MM.1S (cell line): ENCODE measurements around the gene SCFD2.

Experiments used
- DNase-seq: peaks from one replicate; pipeline ENCODE4 v3.0.0-alpha.2; 2015
- H2AFZ ChIP-seq: fragments of 300-600 bp; sonication (generic); 2 replicates; pipeline ENCODE4 v1.6.0; 2016; ENCODE audit warnings: antibody characterized with exemption, low read length
- H3F3A ChIP-seq: fragments of 300-600 bp; sonication (generic); 2 replicates; pipeline ENCODE4 v1.6.1; 2016; ENCODE audit warnings: mild to moderate bottlenecking, antibody characterized with exemption, low read length, moderate library complexity, mixed read lengths; ENCODE audit not compliant: insufficient read depth
- H3K27ac ChIP-seq: fragments of 300-600 bp; sonication (generic); 2 replicates; pipeline ENCODE4 v1.5.1; 2016; ENCODE audit warnings: mild to moderate bottlenecking, low read length
- H3K27me3 ChIP-seq: fragments of 300-600 bp; sonication (generic); replicated peaks from 2 replicates; pipeline ENCODE4 v1.6.0; 2016; ENCODE audit warnings: low read length; ENCODE audit not compliant: insufficient read depth
- H3K36me3 ChIP-seq: fragments of 300-600 bp; sonication (generic); replicated peaks from 2 replicates; pipeline ENCODE4 v1.6.1; 2016; ENCODE audit warnings: mild to moderate bottlenecking, low read length, mixed read lengths; ENCODE audit not compliant: insufficient read depth
- H3K4me1 ChIP-seq: fragments of 300-600 bp; sonication (generic); 2 replicates; pipeline ENCODE4 v1.6.1; 2016; ENCODE audit warnings: low read length, mixed read lengths
- H3K4me2 ChIP-seq: fragments of 300-600 bp; sonication (generic); 2 replicates; pipeline ENCODE4 v1.6.0; 2016; ENCODE audit warnings: low read depth, low read length
- H3K4me3 ChIP-seq: fragments of 300-600 bp; sonication (generic); 2 replicates; pipeline ENCODE4 v1.5.1; 2016; ENCODE audit warnings: low read length, mixed read lengths
- H3K79me2 ChIP-seq: fragments of 300-600 bp; sonication (generic); 2 replicates; pipeline ENCODE4 v1.6.1; 2016; ENCODE audit warnings: mixed run types, low read length, mixed read lengths
- H3K9ac ChIP-seq: fragments of 300-600 bp; sonication (generic); 2 replicates; pipeline ENCODE4 v1.6.1; 2016; ENCODE audit warnings: low read length, mixed read lengths
- H3K9me2 ChIP-seq: fragments of 300-600 bp; sonication (generic); replicated peaks from 2 replicates; pipeline ENCODE4 v1.6.1; 2016; ENCODE audit warnings: mild to moderate bottlenecking, low read length, mixed read lengths; ENCODE audit not compliant: insufficient read depth
- H3K9me3 ChIP-seq: fragments of 300-600 bp; sonication (generic); replicated peaks from 2 replicates; pipeline ENCODE4 v1.6.1; 2016; ENCODE audit warnings: mild to moderate bottlenecking, low read length, mixed read lengths; ENCODE audit not compliant: insufficient read depth
- H4K20me1 ChIP-seq: fragments of 300-600 bp; sonication (generic); 2 replicates; pipeline ENCODE4 v1.6.1; 2016; ENCODE audit warnings: mild to moderate bottlenecking, low read length, moderate library complexity, mixed read lengths; ENCODE audit not compliant: insufficient read depth
- EZH2 ChIP-seq: fragments of 300-600 bp; sonication (generic); optimal IDR thresholded peaks from 2 replicates; pipeline ENCODE3; 2017; ENCODE audit warnings: low read depth, mild to moderate bottlenecking, antibody characterized with exemption, low read length, mixed read lengths
- EZH2phosphoT487 ChIP-seq: fragments of 300-600 bp; sonication (generic); IDR thresholded peaks from 2 replicates; pipeline ENCODE4 v1.6.1; 2018; ENCODE audit warnings: antibody characterized with exemption, low read length
- TF ChIP-seq, protein P1 (sequence below): fragments of 300-600 bp; sonication (generic); IDR thresholded peaks from 2 replicates; pipeline ENCODE4 v1.5.1; 2016; ENCODE audit warnings: antibody characterized with exemption, low read length, mixed read lengths

The SCFD2 gene

DNA sequence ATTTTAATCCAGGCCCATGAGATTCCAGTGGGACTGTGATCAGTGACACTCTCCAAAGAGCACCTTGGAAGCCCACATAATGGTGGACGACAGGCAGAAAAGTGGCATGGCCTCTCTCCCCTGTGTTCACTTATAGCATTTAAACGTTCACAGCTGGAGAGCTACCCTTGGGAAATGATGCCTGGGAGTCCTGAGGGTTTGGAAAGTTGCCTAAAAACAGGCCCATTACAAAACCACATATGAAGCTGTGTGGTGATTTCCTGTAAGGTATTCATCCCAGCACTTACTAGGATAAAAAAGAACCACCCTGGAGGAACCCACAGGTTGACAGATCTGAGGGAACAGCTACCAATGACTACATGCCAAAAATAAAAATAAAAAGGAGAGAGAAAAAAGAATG, 310.6 kb downstream of the SCFD2 start:
- no peak for DNase-seq
- no peaks in the 10 kb centered on the region for H3F3A ChIP-seq
- H3K27ac ChIP-seq, result no peak overlapping the region

DNA sequence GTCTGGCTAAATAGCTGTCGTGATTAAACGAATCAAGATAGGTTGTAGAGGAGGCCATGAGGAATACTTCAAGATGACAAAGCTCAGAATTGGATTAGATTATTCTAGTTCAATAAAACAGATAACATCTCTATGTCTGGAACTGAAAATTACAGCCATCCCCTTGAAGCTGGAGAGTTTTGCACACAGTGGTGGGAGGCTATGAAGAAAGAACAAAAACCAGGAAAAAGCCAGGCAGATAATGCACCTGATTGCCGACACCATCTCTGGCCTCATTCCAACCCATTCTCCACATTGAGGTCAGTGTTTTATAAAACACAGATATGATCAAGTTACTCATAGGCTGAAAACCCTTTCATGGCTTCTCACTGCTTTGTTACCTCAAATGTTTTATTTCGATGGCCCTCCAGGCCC, 315.5 kb downstream of the SCFD2 start:
- H3K79me2 ChIP-seq, result no peaks in the 10 kb centered on the region
- no peak for DNase-seq
- H3K9me3 ChIP-seq, result no peaks in the 10 kb centered on the region
- no peak overlapping the region for H3K27ac ChIP-seq
- no peak for TF ChIP-seq EZH2phosphoT487
- H3F3A ChIP-seq, result no peaks in the 10 kb centered on the region
- H3K36me3 ChIP-seq, result no peaks in the 10 kb centered on the region
- no peaks in the 10 kb centered on the region for H4K20me1 ChIP-seq
- no peak overlapping the region for H2AFZ ChIP-seq
- no peak overlapping the region for H3K4me2 ChIP-seq
- H3K27me3 ChIP-seq, result no peaks in the 10 kb centered on the region
- H3K9ac ChIP-seq, result no peak overlapping the region
- no peaks in the 10 kb centered on the region for H3K9me2 ChIP-seq
- no peak overlapping the region for H3K4me3 ChIP-seq
- H3K4me1 ChIP-seq, result no peaks in the 10 kb centered on the region

More for the DNA sequence above, 310.6 kb downstream of the SCFD2 start:
- Histone ChIP-seq H3K79me2 (no peaks in the 10 kb centered on the region), H3K27me3 (no peaks in the 10 kb centered on the region), H3K4me1 (0 out of 2 replicates have a peak, but pooled peaks cover 6% of the 10 kb centered on the region), H3K9me3 (no peaks in the 10 kb centered on the region), H3K9me2 (no peaks in the 10 kb centered on the region), H2AFZ (no peak overlapping the region), H3K4me3 (no peak overlapping the region), H3K9ac (no peak overlapping the region), H3K36me3 (no peaks in the 10 kb centered on the region), H3K4me2 (no peak overlapping the region), H4K20me1 (no peaks in the 10 kb centered on the region)
- TF ChIP-seq EZH2phosphoT487 (no peak), EZH2 (no peak)
- TF ChIP-seq, protein P1, sequence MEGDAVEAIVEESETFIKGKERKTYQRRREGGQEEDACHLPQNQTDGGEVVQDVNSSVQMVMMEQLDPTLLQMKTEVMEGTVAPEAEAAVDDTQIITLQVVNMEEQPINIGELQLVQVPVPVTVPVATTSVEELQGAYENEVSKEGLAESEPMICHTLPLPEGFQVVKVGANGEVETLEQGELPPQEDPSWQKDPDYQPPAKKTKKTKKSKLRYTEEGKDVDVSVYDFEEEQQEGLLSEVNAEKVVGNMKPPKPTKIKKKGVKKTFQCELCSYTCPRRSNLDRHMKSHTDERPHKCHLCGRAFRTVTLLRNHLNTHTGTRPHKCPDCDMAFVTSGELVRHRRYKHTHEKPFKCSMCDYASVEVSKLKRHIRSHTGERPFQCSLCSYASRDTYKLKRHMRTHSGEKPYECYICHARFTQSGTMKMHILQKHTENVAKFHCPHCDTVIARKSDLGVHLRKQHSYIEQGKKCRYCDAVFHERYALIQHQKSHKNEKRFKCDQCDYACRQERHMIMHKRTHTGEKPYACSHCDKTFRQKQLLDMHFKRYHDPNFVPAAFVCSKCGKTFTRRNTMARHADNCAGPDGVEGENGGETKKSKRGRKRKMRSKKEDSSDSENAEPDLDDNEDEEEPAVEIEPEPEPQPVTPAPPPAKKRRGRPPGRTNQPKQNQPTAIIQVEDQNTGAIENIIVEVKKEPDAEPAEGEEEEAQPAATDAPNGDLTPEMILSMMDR, result no peak

DNA sequence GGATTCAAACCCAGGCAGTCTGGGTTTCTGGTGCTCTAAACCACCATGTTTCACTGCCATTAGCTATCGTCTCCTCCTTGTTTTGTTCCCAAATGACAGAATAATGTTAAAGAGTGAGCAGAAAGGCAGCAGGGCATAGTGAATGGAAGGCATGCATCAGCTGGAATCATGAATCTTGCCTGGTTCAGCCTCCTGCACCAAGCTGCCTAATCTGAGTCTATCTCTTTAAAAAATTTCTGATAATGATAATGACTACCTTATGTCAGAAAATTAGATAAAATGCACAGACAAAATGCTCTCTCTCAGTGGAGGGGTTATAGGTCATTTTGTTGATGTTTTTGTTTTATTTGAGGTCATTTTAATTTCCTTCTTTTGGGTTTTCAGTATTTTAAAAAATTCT, 316.3 kb downstream of the SCFD2 start:
- TF ChIP-seq EZH2phosphoT487 (no peak), EZH2 (no peak)
- TF ChIP-seq, protein P1, result no peak
- Histone ChIP-seq H4K20me1 (no peaks in the 10 kb centered on the region), H3K4me1 (no peaks in the 10 kb centered on the region), H3K9ac (no peak overlapping the region), H2AFZ (no peak overlapping the region), H3K4me3 (no peak overlapping the region), H3K27me3 (no peaks in the 10 kb centered on the region), H3K36me3 (no peaks in the 10 kb centered on the region), H3K27ac (no peak overlapping the region), H3K4me2 (no peak overlapping the region), H3K79me2 (no peaks in the 10 kb centered on the region), H3K9me2 (no peaks in the 10 kb centered on the region), H3F3A (no peaks in the 10 kb centered on the region), H3K9me3 (no peaks in the 10 kb centered on the region)
- DNase-seq, result no peak

DNA sequence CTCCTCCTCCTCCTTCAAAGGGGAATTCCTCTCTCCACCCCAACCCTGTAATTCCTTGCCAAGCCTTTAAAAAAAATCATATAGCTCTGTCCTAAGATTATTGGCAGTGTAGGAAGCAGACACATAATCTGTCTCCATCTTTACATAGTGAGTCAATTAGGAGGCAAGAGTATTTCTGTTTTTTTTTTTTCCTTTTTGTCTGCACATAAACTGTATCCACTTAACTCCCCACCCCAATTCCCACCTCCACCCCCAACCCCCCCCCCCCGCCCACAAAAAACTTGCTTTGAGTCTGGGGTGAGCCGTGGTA, 321.3 kb downstream of the SCFD2 start:
- no peaks in the 10 kb centered on the region for H3F3A ChIP-seq
- no peak overlapping the region for H3K4me3 ChIP-seq
- H3K27ac ChIP-seq, result no peak overlapping the region
- H4K20me1 ChIP-seq, result no peaks in the 10 kb centered on the region
- H3K36me3 ChIP-seq, result no peaks in the 10 kb centered on the region
- H3K4me1 ChIP-seq, result no peaks in the 10 kb centered on the region
- H3K79me2 ChIP-seq, result no peaks in the 10 kb centered on the region
- no peak overlapping the region for H3K4me2 ChIP-seq
- no peak for DNase-seq
- TF ChIP-seq EZH2phosphoT487, result no peak
- TF ChIP-seq, protein P1, result no peak
- no peak for TF ChIP-seq EZH2
- no peaks in the 10 kb centered on the region for H3K9me3 ChIP-seq
- no peaks in the 10 kb centered on the region for H3K9me2 ChIP-seq
- H2AFZ ChIP-seq, result no peak overlapping the region
- no peak overlapping the region for H3K9ac ChIP-seq
- H3K27me3 ChIP-seq, result no peaks in the 10 kb centered on the region
